ENCODE results near the gene SIL1.
"Not testable (repeated sequence)": the region's sequence is repeated elsewhere in the genome, so short reads cannot be mapped to it uniquely, and the experiment has no call there.

The SIL1 gene

DNA sequence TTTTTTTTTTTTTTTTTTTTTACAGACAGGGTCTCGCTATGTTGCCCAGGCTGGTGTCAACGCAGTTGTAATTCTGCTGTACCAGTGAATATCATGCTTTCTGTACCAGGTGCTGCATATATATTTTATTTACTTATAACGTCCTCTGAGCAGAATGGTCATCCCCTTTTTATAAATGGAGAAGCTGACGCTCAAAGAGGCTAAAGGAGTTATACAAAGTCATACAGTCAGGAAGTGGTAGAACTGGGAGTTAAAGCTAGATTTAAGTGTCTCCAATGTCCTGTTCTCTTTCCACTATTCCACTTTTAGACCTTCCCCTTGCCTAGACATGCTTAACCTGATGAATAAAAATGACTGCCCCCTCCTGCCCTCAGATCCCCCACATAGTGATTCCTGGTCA is 1.2 kb upstream of the SIL1 start:
- DNase-seq: no peak

DNA sequence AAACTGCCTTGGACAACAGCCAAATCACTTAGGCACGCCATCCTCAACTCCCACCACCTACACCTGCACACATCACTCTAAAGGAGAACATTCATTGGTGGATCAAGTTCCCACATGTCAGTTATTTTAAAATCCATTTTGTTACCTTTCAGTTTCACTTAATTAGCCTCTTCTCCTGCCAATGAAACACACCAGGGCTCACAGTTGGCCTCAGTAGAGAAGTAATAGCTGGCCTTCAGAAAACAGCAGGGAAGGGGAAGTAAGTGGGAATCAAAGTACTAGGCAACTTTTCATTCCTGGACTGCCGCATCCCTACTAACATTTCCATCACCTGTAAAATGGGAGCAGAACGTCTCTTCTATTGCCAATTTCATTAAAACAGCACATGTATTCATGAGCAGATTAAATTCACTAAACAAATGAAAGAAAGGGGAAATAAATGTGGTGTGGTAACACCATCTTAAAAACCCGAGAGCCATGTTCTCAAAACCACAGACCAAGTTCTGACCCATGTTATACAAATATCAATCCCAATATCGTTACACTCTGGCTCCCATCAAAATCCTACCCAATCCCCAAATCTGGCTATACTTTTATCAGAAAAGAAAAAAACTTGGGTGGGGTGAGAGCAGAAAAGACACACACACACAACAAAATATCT is 1.7 kb downstream of the SIL1 start:
- DNase-seq: no peak

DNA sequence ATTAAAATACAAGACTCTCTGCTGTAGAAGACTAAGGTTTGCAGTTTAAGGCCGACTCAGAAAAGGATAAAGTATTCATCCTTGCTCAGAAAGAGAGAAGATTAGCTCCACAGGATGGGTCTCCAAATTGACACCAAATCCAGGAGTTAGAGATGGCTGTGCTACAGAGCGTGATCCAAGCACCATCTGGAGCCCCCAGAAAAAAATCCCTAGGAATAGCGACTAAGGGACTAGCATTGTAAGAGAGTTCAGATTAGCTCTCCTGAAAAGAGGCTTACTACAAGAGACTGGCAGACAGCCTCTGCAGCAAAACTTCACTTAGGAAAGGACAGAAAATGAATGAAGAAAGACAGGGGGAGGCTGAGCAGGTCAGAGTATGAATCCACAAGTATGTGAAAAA is 3.7 kb downstream of the SIL1 start:
- DNase-seq: no peak

DNA sequence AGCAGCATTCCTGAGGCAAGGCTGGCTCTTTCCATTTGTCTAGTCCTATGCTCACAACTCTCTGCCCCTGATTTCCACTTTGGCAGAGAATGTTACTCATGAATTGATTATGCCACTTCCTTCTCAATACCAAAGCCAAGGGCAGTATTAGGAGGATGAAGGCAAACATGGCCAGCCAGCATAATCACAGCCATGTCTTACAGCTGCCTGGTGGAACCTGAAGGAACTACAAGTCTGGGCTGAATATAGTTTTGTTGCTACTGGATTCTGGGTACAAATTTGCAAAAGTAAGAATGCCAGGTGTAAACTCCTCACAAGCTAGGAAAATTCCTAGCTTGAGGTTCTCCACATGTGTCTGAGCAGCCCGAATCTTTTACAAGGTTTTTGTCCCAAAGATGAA is 4.2 kb downstream of the SIL1 start:
- no peak for DNase-seq

DNA sequence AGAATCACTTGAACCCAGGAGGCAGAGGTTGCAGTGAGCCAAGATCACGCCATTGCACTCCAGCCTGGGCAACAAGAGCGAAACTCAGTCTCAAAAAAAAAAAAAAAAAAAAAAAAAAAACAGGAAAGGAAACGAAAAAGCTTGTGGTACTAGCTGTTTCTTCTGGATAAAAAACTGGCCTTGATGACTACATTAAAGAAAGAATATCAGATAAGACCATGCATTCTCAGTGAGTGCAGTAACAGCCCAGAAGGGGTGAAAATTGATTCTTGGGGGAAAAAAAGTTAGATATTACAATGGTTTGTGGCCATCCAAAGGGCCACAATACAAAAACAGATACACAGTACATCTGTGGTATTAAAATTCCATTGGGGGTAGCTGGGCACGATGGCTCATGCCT is 5.3 kb downstream of the SIL1 start:
- DNase-seq: not testable (repeated sequence)

DNA sequence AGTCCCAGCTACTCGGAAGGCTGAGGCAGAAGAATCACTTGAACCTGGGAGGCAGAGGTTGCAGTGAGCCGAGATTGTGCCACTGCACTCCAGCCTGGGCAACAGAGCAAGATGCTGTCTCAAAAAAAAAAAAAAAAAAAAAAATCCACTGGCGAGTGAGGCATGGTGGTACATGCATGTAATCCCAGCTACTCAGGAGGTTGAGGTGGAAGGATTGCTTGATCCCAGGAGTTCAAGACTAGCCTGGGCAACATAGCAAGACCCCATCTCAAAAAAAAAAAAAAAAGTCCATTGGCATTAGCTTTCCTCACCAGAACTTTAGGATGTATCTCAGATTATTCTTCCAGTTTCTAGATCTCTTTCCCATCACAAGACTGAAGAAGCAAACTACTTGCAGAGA is 6.2 kb downstream of the SIL1 start:
- not testable (repeated sequence) for DNase-seq

DNA sequence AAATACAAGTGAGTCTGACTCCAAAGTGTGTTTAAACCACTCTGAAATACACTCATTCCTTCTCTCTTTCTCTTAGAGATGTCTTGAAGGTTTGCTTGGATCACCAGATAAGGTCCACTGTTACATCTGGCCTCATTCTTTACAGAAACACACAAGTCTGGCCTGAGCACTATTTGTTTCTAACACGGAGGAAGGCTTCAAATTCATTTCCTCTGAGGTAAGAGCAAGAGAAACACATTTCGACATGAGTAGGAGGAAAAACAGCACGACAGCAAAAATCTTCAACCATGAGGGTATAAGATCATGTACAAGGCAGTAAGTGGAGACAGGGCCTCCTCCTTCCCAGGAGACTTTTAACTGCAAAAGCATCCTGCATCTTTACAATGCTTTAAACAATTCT is 8.0 kb downstream of the SIL1 start:
- DNase-seq: no peak

DNA sequence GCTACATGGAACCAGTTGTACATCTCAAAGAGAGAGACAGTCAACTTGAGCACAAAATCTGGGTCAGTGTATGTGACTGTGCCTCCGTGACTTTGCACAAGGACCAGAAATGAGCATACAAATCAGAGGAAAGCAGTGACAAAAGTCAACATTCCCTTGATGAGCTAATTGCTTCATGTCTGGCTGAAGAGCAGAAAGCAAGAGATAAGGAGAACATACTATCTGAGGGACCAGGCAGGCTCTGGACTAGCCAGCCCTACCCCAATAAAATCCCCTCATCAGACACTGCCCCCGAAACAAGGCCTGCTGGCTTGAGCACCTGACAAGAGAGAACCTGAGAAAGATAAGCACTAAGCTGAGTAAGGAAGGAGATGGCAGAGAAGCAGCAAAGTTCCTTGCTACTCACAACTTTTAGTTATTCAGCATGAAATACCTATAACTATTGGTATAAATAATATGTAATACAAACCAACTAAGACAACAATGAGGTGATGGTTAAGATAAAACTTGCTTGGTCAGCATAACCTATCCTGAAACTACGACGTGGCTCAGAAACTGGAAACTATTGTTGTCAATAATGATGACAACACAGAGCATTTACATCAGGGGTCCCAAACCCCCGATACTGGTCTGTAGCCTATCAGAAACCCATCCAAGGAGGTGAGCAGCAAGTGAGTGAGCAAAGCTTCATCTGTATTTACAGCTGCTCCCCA is 9.5 kb downstream of the SIL1 start:
- DNase-seq: no peak

DNA sequence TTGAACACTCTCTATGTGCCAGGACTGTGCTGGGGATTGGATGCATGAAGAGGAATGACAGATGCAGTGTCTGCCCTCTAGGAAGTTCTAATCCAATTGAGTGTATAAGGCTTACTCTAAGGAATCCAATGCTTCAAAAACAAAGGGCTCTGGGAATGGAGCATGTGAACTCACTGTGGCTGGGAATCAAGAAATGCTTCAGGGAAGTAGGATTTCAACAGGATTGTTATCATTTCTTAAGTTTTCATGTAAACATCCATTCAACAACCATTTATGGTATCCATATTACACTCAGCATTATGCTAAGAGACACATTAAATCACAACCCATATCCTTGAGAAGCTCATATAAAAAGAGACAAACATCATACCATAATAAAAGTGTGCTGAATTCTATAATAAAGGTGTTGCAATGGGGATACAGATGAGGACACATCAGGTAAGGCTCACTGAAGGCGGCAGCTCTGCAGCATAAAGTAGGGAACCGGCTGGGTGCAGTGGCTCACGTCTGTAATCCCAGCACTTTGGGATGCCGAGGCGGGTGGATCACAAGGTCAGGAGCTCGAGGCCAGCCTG is 11.3 kb downstream of the SIL1 start:
- DNase-seq: no peak

DNA sequence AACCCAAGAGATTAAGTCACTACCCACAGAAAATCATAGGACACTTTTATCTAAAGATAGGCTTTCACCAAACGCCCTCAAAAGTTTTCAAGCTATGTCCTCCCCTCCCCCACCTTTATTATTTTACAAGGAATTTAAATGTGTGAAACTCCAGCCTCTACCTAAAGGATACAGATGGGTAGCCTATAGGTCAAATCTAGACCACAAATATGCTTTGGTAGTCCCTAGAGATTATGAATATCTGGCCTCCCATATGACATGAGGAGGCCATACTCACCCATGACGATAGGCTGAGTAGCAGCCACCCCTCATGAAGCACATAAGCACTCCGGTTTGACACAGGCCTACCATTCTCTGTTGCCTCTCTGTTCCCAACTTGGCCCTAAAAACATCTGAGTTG is 11.9 kb downstream of the SIL1 start:
- no peak for DNase-seq

DNA sequence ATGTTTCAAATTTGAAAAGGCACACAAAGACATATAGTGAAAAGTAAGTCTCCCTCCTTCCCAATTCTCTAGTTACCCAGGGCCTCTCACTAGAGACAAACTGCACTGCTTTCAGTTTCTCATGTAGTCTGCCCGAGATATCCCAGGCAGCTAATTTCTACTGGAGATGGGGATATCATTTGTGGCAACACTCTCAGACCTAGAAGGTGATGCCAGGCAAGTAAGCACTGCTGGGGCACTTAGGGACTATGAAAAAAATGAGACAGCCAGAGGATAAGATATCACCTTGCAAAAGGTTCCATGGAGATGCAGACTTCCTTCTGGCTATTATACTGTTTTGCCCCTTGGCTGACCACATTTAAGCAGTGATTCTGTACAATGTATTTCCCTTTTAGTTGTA is 12.6 kb downstream of the SIL1 start:
- no peak for DNase-seq

DNA sequence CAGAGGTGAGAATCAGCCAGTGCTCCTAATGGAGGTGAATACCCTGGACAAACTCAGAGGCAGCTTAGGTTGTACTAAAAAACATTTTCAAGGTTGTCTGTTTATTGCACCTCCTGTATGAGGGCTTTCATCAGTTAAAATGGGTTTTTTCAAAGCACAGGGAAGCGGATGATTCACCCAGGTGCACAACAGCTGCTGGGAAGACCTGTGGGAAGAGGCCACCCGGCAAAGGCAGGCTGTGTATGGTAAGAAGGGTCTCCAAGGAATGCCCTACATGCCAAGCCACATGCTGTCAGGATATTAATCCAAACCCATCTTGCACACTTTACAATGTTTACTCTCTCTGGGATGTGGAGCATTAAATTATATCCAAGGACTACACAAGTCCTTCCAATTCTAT is 14.7 kb downstream of the SIL1 start:
- DNase-seq: no peak

DNA sequence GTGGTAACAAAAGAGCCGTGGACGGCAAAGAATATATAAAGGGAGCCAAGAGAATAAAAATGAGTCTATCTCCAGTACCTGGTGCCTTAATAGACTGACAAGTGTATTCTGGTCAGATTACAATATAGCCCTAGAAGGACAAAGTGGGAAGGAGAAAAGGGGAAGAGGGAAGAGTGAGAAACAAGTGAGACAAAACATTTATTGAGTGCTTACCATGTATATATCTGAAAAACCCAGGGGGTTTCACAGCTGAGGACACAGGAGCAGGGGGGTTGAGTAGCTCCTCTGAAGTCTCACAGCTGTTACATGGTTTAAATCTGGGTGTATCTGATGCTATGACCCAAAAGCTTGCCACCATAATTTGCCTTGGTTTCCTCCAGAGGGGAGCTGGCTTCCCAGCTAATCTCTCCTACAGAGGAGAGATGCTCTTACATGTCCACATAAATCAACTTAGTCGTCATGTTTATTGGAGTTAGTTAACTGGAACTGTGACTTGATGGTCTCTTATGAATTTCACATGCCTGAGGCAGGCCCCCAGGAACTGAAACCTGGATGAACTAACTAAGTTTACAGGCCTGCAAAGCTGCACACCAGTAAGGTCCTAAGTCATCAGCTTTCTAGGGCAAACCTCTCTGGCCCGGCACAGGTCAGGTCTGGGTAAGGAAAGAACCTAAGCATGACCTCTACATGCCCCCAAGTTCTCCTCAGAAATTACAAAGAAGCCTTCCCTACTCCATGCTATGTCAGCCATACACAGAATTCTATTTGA is 15.5 kb downstream of the SIL1 start:
- DNase-seq: no peak

DNA sequence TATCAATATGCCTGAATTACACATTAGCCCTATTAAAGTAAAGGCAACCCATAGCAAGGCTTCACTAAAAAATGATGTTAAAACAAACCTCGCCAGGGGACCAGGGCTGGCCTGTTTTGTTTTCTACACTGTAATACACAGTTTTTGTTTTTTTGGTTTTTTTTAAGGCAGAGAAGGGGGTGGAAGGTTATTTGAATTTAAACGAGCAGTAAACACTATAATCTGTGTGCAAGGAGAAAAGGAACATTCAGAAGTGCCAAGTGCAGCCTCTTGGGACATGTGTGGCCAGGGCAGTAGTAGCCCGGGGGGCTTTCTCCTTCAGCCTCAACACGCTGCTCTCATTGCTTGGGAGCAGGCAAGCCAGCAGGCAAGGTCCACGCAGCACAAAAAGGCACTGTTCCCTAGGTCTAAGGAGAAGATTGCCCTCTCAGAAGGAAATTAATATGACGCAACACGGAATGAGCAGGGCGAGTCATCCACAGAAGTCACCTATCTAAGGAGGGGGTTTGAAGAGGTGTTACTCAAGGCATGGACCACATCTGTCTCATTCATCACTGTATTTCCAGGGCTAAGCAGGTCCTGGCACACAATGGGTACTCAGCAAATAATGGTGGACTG is 16.2 kb downstream of the SIL1 start:
- DNase-seq: no peak

DNA sequence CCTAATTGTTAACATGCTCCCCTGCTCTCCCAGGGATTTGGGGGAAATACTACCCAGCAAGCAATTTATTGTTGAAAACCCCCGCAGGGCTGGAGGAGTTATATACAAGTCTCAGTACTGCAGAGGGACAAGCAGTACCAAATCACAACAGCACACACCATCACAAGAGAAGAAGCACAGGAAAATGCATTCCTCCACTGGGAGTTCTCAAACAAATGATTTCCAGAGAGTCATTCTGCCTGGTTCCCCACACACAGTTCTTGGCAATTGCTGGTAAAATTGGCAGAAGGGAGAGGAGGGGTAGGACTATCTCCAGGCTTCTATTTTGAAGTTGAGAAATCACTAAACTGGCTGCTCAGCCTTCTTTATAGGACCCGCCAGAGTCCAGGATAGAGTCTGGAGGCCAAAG is 16.8 kb downstream of the SIL1 start:
- no peak for DNase-seq

DNA sequence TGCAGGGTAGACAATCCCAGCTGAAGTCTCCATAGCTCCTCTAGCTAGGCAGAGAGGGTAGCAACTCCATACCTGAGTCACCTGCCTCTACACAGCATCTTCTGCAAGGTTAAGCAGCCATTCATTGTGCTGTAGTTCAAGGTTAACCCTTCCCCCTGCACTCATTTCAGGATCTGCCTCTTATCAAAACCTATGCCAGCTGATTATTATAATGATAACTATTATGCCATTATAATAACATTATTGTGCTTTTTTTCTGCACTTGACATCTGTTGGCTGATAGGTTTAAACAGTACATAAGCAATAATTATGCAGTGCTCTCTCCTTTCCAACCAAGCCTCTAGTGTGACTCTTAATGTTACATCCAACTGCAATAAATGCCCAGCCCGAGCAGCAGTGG is 17.3 kb downstream of the SIL1 start:
- no peak for DNase-seq

DNA sequence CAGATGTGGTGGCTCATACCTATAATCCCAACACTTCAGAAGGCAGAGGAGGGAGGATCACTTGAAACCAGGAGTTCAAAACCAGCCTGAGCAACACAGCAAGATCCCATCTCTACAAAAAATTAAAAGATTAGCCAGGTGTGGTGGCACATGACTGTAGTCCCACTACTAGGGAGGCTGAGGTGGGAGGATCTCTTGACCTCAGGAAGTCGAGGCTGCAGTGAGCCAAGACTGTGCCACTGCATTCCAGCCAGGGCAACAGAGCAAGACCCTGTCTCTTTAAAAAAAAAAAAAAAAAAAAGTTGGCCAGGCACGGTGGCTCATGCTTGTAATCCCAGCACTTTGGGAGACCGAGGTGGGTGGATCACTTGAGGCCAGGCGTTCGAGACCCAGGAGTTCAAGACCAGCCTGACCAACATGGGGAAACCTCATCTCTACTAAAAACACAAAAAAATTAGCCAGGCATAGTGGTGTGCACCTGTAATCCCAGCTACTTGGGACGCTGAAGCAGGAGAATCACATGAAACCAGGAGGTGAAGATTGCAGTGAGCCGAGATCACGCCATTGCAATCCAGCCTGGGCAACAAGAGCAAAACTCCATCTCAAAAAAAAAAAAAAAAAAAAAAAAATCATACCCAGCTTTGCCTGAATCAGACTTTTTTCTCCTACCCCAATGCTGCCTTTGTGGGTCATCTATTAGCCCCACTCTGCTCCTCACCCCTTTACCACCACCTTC is 18.2 kb downstream of the SIL1 start:
- DNase-seq: not testable (repeated sequence)

DNA sequence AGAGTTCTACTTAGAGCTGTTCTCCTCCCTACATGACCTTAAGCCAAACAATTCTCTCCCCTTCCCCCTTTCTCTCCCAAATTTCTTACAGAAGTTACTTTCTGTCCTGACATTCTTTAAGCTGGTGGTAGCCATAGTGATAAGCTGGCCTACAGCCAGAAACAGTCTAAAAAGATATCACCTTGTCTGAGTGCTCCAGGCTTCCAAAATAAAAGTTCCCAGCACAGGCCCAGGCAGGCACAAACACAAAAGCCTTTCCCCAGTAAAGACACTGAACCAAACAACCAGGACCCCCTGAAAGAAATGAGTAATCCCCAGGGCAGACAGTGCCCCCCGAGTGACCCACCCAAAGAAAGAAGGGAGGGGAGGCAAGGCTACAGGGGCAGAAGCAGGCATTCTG is 19.2 kb downstream of the SIL1 start:
- no peak for DNase-seq

DNA sequence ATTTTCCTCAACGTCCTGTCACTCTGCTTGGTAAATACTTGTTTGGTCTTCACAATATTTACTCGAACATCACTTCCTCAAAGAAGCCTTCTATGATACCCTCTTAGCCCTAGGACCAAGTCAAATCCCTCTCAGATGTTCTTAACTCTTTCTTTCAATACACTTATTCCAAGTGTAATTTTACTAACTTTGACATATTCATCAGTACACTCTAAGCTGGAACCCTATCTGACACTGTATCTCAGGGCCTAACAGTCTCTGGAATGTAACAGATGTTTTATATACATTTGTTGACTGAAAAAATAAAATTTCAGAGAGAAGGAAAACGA is 19.6 kb downstream of the SIL1 start:
- no peak for DNase-seq

DNA sequence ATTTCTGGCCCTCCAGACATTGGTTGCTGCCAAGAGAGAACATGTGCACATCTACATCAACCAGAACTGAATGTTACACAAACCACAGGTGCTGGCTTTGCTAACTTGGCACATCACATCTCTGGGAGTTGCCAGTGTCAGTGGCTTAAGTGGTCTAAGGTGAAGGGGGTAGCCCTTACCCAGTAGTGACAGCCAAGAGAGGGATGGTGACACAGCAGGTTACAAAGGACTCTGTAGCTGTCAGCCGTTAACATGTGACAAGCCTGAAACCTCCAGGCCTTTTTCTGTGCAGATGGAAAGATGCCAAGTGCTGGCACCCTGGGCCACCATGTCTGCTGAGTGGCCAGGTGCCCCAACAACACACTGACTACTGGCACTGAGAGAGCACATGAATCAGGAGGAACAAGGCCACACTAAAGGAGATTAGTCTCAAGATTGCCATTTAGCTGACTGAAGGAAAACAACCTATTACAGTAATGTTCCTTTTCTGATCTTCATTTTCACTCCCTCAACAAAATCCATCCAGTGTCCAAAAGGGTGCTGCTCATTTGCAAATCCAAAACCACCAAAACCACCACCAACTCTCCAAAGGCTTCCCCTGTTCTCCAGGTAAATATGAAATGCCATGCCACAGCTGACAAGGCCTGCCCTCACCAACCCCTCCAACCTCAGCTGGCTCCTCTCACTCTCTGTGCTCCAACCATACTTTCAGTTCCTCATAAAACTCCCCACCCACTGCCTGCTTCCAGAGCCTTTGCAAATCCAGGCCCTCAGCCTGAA is 20.2 kb downstream of the SIL1 start:
- no peak for DNase-seq

DNA sequence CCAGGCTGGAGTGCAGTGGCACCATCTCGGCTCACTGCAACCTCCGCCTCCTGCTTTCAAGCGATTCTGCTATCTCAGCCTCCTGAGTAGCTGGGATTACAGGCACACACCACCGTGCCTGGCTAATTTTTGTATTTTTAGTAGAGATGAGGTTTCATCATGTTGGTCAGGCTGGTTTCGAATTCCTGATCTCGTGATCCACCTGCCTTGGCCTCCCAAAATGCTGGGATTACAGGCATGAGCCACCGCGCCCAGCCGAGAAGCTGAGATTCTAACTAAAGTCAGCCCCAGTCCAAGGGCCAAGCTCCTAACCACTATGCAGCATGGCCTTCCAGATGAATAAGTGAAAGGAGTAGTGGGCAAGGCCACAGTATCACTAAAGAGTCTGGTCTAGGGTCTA is 20.9 kb downstream of the SIL1 start:
- DNase-seq: not testable (repeated sequence)

DNA sequence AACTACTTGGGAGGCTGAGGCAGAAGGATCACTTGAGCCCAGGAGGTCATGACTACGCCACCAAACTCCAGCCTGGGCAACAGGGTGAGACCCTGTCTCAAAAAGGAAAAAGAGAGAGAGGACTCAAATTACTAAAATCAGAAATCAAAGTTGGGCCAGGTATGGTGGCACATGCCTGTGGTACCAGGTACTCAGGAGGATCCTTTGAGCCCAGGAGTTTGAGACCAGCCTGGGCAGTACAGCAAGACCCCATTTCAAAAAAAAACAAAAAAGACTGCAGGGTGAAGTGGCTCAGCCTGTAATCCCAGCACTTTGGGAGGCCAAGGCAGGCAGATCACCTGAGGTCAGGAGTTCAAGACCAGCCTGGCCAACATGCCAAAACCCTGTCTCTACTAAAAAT is 23.8 kb downstream of the SIL1 start:
- DNase-seq: not testable (repeated sequence)
